DND-41 (cell line): ENCODE results near the gene PSMB10.

Experiments
- ATAC-seq: fragments of 200-7000 bp; cut with Tn5 transposase; 3 replicates; pipeline ENCODE4 v1.9.1; 2021; ENCODE audit warnings: low read depth; ENCODE audit not compliant: insufficient read depth
- DNase-seq: peaks from one replicate; pipeline ENCODE4 v3.0.0-alpha.2; 2020
- H2AFZ ChIP-seq: 2 replicates; pipeline ENCODE4 v1.6.0; 2012; ENCODE audit warnings: low read depth, low read length
- H3K27ac ChIP-seq: 2 replicates; pipeline ENCODE4 v1.5.1; 2012; ENCODE audit warnings: low read length, inconsistent platforms
- H3K27me3 ChIP-seq: fragments of 200-600 bp; sonication (generic); 2 replicates; pipeline ENCODE4 v1.6.0; 2012; ENCODE audit warnings: low read length, mild to moderate bottlenecking, inconsistent platforms; ENCODE audit not compliant: insufficient read depth, poor library complexity
- H3K36me3 ChIP-seq: 2 replicates; pipeline ENCODE4 v1.5.1; 2012; ENCODE audit warnings: low read length, inconsistent platforms; ENCODE audit not compliant: insufficient read depth
- H3K4me1 ChIP-seq: 2 replicates; pipeline ENCODE4 v1.5.1; 2012; ENCODE audit warnings: mild to moderate bottlenecking, low read length; ENCODE audit not compliant: insufficient read depth
- H3K4me2 ChIP-seq: 2 replicates; pipeline ENCODE4 v1.6.0; 2012; ENCODE audit warnings: mild to moderate bottlenecking, moderate library complexity, low read length, inconsistent platforms; ENCODE audit not compliant: insufficient read depth
- H3K4me3 ChIP-seq, 2 experiments: fragments of 200-600 bp in 1 of 2; shearing (Covaris generic) in 1 of 2; 2 replicates each; pipeline ENCODE4 v1.5.1; 2012 to 2016; ENCODE audit warnings: inconsistent platforms in 2 of 2, low read length in 2 of 2, mild to moderate bottlenecking in 2 of 2, low read depth in 1 of 2, moderate library complexity in 1 of 2
- H3K79me2 ChIP-seq: 2 replicates; pipeline ENCODE4 v1.6.0; 2012; ENCODE audit warnings: low read length, inconsistent platforms; ENCODE audit not compliant: insufficient read depth
- H3K9ac ChIP-seq: 2 replicates; pipeline ENCODE4 v1.6.0; 2012; ENCODE audit warnings: low read depth, mild to moderate bottlenecking, inconsistent platforms, low read length, moderate library complexity
- H3K9me3 ChIP-seq: 2 replicates; pipeline ENCODE4 v1.5.1; 2012; ENCODE audit warnings: low read length, moderate library complexity, mild to moderate bottlenecking, inconsistent platforms; ENCODE audit not compliant: insufficient read depth, severe bottlenecking
- H4K20me1 ChIP-seq: 2 replicates; pipeline ENCODE4 v1.6.0; 2012; ENCODE audit warnings: low read length; ENCODE audit not compliant: insufficient read depth
- EZH2 ChIP-seq: IDR thresholded peaks from 3 replicates; pipeline ENCODE4 v1.6.1; 2012; ENCODE audit warnings: borderline replicate concordance, low read depth, mild to moderate bottlenecking, moderate library complexity, low read length, inconsistent platforms; ENCODE audit not compliant: severe bottlenecking
- TF ChIP-seq, protein P1 (sequence below): IDR thresholded peaks from 2 replicates; pipeline ENCODE4 v1.5.1; 2012; ENCODE audit warnings: borderline replicate concordance, low read length, moderate library complexity, mild to moderate bottlenecking; ENCODE audit not compliant: poor library complexity, severe bottlenecking; ENCODE audit errors: extremely low read depth

Gene PSMB10

GRCh38 chr16:67953641-67954375, 17.2 kb upstream of the PSMB10 start:
- no peak overlapping the region for H2AFZ ChIP-seq
- no peak overlapping the region for H3K4me2 ChIP-seq
- no peak overlapping the region for H3K4me3 ChIP-seq
- no peaks in the 10 kb centered on the region for H3K27me3 ChIP-seq
- H3K27ac ChIP-seq: no peak overlapping the region
- no peaks in the 10 kb centered on the region for H4K20me1 ChIP-seq
- peaks cover 59% of the 10 kb centered on the region for H3K36me3 ChIP-seq
- no peak for ATAC-seq
- no peak overlapping the region for H3K9ac ChIP-seq
- no peaks in the 10 kb centered on the region for H3K9me3 ChIP-seq
- H3K4me1 ChIP-seq: no peaks in the 10 kb centered on the region
- no peak for DNase-seq
- TF ChIP-seq, protein P1, sequence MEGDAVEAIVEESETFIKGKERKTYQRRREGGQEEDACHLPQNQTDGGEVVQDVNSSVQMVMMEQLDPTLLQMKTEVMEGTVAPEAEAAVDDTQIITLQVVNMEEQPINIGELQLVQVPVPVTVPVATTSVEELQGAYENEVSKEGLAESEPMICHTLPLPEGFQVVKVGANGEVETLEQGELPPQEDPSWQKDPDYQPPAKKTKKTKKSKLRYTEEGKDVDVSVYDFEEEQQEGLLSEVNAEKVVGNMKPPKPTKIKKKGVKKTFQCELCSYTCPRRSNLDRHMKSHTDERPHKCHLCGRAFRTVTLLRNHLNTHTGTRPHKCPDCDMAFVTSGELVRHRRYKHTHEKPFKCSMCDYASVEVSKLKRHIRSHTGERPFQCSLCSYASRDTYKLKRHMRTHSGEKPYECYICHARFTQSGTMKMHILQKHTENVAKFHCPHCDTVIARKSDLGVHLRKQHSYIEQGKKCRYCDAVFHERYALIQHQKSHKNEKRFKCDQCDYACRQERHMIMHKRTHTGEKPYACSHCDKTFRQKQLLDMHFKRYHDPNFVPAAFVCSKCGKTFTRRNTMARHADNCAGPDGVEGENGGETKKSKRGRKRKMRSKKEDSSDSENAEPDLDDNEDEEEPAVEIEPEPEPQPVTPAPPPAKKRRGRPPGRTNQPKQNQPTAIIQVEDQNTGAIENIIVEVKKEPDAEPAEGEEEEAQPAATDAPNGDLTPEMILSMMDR: no peak
- TF ChIP-seq EZH2: no peak
- no peaks in the 10 kb centered on the region for H3K79me2 ChIP-seq

GRCh38 chr16:67951485-67951884, 14.8 kb upstream of the PSMB10 start:
- no peak overlapping the region for H3K4me3 ChIP-seq
- no peak overlapping the region for H2AFZ ChIP-seq
- TF ChIP-seq, protein P1: no peak
- TF ChIP-seq EZH2: no peak
- ATAC-seq (no peak), DNase-seq (no peak)
- H3K79me2 ChIP-seq: no peaks in the 10 kb centered on the region
- H3K27me3 ChIP-seq: no peaks in the 10 kb centered on the region
- no peak overlapping the region for H3K9ac ChIP-seq
- H3K4me1 ChIP-seq: no peaks in the 10 kb centered on the region
- no peaks in the 10 kb centered on the region for H3K9me3 ChIP-seq
- H3K27ac ChIP-seq: no peak overlapping the region
- H4K20me1 ChIP-seq: no peaks in the 10 kb centered on the region
- H3K4me2 ChIP-seq: no peak overlapping the region
- peaks cover 67% of the 10 kb centered on the region for H3K36me3 ChIP-seq

DNA sequence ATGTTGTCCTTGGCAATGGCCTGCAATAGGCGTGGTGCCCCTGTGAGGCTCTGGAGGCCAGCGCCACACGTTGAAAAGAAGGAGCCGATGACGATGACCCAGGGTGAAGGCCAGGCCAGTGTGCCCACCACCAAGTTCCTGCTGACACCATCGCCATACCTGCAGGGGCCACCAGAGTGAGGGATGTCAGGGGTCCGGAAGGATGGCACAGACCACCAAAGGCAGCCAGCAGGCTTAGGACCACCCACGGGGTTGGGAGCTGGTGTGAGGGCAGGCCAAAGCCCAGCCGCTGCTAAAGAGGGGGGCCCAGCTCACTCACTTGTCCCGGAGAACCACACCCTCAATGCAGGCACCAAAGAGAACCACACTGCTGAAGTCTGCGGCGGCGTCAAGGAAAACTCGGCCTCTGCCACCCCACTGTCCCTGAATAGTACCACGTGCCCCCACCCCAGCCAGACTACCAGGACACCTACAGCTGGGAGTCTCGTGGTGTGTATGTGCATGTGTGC, 13.7 kb upstream of the PSMB10 start:
- H3K9ac ChIP-seq: no peak overlapping the region
- no peak overlapping the region for H3K4me2 ChIP-seq
- H3K9me3 ChIP-seq: no peaks in the 10 kb centered on the region
- no peak for TF ChIP-seq EZH2
- TF ChIP-seq, protein P1: no peak
- H3K27ac ChIP-seq: no peak overlapping the region
- H3K36me3 ChIP-seq: peaks cover 78% of the 10 kb centered on the region
- ATAC-seq (no peak), DNase-seq (no peak)
- no peak overlapping the region for H3K4me3 ChIP-seq
- H4K20me1 ChIP-seq: no peaks in the 10 kb centered on the region
- no peaks in the 10 kb centered on the region for H3K4me1 ChIP-seq
- no peak overlapping the region for H2AFZ ChIP-seq
- no peaks in the 10 kb centered on the region for H3K27me3 ChIP-seq
- no peaks in the 10 kb centered on the region for H3K79me2 ChIP-seq
